RWPE2 (cell line): ENCODE measurements around the gene ADAM8.

ENCODE experiments used
- ATAC-seq: fragments of 200-7000 bp; cut with Tn5 transposase; 3 replicates; pipeline ENCODE4 v1.9.1; 2021; ENCODE audit warnings: low read depth
- DNase-seq: peaks from one replicate; pipeline ENCODE4 v3.0.0-alpha.2; 2020; ENCODE audit warnings: low spot score
- H3K27ac ChIP-seq: fragments of 450-650 bp; 2 replicates; pipeline ENCODE4 v1.5.1; 2017; ENCODE audit warnings: mild to moderate bottlenecking; ENCODE audit not compliant: poor library complexity, severe bottlenecking
- H3K27me3 ChIP-seq: fragments of 250-450 bp; sonication (Bioruptor Pico); 2 replicates; pipeline ENCODE4 v1.5.1; 2021; ENCODE audit warnings: mild to moderate bottlenecking, moderate library complexity; ENCODE audit not compliant: insufficient read depth, poor library complexity, severe bottlenecking
- H3K36me3 ChIP-seq: fragments of 250-450 bp; sonication (Bioruptor Pico); 2 replicates; pipeline ENCODE4 v1.5.1; 2020; ENCODE audit warnings: low read depth, mild to moderate bottlenecking, moderate library complexity
- H3K4me1 ChIP-seq: fragments of 250-450 bp; sonication (Bioruptor Pico); 2 replicates; pipeline ENCODE4 v1.5.1; 2021; ENCODE audit warnings: mild to moderate bottlenecking, moderate library complexity; ENCODE audit not compliant: insufficient read depth, poor library complexity, severe bottlenecking
- H3K4me3 ChIP-seq: fragments of 250-450 bp; sonication (Bioruptor Pico); 2 replicates; pipeline ENCODE4 v1.5.1; 2021; ENCODE audit warnings: mild to moderate bottlenecking, moderate library complexity; ENCODE audit not compliant: severe bottlenecking
- H3K9me3 ChIP-seq: fragments of 250-450 bp; sonication (Bioruptor Pico); 2 replicates; pipeline ENCODE4 v1.5.1; 2021; ENCODE audit warnings: mild to moderate bottlenecking, moderate library complexity; ENCODE audit not compliant: severe bottlenecking
- TF ChIP-seq, protein P1 (sequence below): fragments of 450-650 bp; IDR thresholded peaks from one replicate; pipeline ENCODE4 v1.5.1; 2017; ENCODE audit warnings: mild to moderate bottlenecking, moderate library complexity; ENCODE audit not compliant: poor library complexity, severe bottlenecking

The ADAM8 gene

GRCh38 chr10:133247681-133248333 lies 28.9 kb downstream of the ADAM8 start:
- no peak for DNase-seq
- Histone ChIP-seq H3K27ac (no peak overlapping the region), H3K4me1 (no peaks in the 10 kb centered on the region), H3K9me3 (no peaks in the 10 kb centered on the region), H3K4me3 (no peak overlapping the region), H3K27me3 (no peaks in the 10 kb centered on the region), H3K36me3 (no peaks in the 10 kb centered on the region)
- no peak for ATAC-seq
- TF ChIP-seq, protein P1, sequence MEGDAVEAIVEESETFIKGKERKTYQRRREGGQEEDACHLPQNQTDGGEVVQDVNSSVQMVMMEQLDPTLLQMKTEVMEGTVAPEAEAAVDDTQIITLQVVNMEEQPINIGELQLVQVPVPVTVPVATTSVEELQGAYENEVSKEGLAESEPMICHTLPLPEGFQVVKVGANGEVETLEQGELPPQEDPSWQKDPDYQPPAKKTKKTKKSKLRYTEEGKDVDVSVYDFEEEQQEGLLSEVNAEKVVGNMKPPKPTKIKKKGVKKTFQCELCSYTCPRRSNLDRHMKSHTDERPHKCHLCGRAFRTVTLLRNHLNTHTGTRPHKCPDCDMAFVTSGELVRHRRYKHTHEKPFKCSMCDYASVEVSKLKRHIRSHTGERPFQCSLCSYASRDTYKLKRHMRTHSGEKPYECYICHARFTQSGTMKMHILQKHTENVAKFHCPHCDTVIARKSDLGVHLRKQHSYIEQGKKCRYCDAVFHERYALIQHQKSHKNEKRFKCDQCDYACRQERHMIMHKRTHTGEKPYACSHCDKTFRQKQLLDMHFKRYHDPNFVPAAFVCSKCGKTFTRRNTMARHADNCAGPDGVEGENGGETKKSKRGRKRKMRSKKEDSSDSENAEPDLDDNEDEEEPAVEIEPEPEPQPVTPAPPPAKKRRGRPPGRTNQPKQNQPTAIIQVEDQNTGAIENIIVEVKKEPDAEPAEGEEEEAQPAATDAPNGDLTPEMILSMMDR: no peak

DNA sequence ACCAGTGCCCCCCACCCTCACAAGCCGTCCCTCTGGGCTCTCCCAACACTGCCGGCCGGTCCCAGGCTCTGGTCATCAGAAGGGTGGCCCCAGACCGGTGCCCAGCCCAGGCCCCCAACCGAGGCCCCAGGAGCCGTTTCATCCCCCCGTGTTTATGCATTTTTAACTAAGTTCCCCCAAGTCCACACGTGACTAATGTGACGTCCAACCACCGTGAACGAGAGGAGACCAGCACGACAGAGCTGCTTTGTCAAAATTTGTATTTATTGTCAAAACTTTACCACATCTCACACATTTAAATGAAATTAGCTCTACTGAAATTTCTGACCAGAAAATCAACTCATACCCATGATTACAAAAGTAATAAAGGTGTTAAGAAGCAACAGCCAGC lies 30.4 kb downstream of the ADAM8 start:
- ATAC-seq: no peak
- Histone ChIP-seq H3K9me3 (no peaks in the 10 kb centered on the region), H3K4me3 (no peak overlapping the region), H3K36me3 (no peaks in the 10 kb centered on the region), H3K4me1 (no peaks in the 10 kb centered on the region), H3K27ac (no peak overlapping the region), H3K27me3 (peaks cover 5% of the 10 kb centered on the region)
- no peak for DNase-seq
- TF ChIP-seq, protein P1: no peak

DNA sequence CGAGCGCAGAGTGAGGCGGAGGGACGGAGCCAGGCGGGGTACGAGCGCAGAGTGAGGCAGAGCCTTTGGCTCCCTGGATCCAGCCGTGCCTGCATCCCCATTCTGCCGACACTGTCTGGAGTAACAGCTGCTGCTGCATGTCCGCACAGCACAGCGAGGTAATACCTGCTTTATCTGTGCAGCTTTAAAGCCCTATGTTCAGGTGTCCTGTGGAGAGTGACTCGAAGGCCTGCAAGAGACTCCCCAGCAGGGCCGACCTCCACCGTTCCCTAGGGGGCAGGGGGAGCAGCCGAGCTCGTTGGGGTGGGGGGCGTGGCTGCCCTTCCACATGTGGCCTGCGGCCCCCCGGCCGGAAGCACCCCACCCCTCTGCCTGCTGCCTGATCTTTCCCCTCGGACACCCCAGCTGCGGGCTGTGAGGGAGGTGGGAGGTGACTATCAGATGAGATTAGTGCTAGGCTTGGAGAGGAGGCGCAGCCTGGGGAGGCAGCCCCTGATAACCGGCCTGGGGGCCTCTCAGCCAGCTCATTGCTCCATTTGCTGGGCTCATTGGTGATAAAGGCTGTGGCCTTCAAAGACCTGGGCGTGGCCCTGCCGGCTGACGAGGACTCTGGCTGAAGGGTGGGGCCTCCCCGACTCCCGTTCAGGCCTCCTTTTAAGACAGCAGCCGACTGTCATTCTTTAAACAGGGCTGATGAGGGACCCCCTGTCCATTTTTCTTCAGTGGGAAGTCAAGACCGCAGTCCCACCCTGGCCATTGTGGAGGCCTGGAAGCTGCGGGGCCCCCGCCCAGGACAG lies 31.0 kb downstream of the ADAM8 start:
- Histone ChIP-seq H3K27ac (no peak overlapping the region), H3K4me3 (no peak overlapping the region), H3K27me3 (peaks cover 11% of the 10 kb centered on the region), H3K4me1 (no peaks in the 10 kb centered on the region), H3K9me3 (no peaks in the 10 kb centered on the region), H3K36me3 (no peaks in the 10 kb centered on the region)
- DNase-seq (no peak), ATAC-seq (no peak)
- TF ChIP-seq, protein P1: no peak

- no peak for ATAC-seq
- Histone ChIP-seq H3K4me3 (no peak overlapping the region), H3K36me3 (no peaks in the 10 kb centered on the region), H3K9me3 (no peaks in the 10 kb centered on the region), H3K27me3 (peaks cover 19% of the 10 kb centered on the region), H3K4me1 (no peaks in the 10 kb centered on the region), H3K27ac (no peak overlapping the region)
- DNase-seq: no peak
- TF ChIP-seq, protein P1: no peak
These were observed 33.1 kb downstream of the ADAM8 start for GRCh38 chr10:133243593-133243992.
